Kidney tubule cell (primary cell): ENCODE data around the gene SLC48A1.

Experiments
- DNase-seq: peaks from one replicate; pipeline ENCODE4 v3.0.0-alpha.2; 2018; ENCODE audit warnings: low spot score

SLC48A1 gene

DNA sequence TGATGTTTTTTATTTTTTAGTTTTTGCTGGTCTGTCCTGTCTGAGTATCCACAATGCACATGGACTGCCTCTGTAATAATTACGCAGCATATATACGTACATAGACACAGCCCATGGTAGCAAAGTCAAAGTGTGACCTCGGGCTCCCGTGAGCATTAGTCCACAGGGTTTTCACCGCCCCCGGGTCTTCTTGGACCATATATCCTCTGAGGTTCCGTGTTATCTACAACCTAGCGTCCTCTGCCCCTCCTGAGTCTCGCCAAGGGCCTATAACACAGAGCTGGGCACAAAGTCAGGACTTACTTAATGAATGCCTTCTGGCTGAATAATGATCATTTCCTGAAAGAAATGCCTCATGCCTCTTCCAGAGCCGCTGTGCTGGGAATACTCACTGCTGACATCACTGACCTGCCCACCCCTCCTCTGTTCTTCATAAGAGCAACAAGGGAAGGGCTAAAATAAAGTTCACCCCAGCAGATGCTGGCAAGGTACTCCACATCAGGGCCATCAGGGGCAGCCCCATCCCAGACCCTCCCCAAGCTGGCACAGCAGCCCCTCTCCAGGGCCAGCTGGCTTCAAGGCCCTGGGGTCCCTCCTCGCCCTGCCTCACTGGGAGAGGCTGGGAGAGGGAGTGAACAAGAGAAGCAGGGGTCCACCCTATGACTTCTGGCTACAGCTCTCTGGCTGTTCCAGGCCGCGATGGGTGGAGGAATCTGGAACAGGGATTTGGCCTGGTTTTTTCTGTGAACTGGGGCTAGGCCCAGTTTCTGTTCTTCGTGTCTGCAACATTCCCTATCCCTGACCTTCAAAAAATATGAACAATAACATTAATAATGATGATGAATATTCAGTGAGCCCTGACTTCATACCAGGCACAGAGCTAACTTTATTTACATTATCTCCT, 38.8 kb downstream of the SLC48A1 start:
- DNase-seq = peak; percentile 77

GRCh38 chr12:47812797-47813510, 39.9 kb downstream of the SLC48A1 start:
- DNase-seq = peak; percentile 96

GRCh38 chr12:47813511-47814196, 40.6 kb downstream of the SLC48A1 start:
- no peak for DNase-seq

DNA sequence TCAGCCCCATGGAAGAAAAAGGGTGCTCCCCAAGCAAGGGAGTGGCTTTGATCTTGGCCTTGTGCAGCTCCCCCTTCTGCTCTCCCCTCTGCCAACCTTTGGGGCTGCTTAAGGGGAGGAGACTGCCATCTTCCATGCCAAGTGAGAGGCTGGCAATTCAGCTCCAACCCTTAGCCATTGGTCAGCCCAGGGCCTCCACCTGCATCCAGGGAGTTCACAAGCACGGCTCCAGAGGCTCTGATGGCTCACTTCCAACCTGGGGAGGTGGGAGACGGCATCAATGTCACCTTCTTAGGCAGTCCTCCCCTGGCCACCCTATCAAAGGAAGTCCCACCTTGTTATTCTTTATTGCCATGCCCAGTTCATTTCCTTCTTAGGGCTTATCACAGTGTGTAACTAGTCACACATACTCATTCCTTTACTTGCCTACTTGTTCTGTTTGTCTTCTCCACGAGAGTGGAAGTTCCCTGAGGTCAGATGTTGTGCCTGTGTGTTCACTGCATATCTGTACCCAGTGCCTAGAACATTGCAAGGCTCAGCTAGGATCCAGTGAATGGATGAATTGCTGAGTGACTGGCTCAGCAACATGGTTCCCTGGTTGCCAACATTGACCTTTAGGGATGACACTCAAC, 41.6 kb downstream of the SLC48A1 start:
- DNase-seq = no peak

GRCh38 chr12:47815447-47815846, 42.4 kb downstream of the SLC48A1 start:
- peak; percentile 35 for DNase-seq

DNA sequence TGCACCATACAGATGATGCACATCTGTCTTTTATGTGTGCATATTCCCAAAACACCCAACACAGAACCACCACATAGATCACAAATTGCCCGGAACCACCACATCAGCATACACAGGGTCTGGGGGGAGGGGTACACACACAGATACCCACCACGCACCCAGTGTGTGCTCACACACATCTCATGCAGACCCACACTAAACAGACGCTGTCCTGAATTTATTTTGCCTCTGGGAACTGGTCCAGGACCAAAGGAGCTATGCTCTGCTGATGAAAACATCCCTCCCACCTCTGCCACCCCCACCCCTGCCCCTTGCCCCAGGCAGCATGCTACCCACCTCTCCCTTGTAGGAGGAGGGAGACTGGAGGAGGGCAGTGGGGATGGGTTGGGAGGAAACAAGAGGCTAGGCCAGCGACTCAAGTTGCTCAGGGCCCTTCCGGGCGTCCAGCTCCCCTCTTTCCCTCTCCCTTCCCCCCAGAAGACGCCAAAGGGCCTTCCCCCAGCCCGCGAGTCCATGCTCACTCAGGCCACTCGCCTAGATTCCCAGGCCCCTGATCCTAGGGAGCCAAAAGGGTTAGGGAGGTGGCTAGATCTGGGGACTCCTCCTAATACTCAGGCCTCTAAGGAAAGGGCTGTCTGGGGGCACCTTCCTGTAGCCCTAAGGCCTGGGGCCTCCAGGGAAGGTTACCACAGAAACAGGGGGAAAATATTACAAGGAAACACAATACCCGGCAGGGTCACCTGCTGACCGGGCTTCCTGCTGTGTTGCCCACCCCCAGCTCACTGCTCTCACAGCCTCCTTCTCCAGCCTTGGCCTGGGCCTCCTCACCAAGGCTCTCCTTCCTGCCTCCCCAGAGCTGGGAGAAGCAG, 43.6 kb downstream of the SLC48A1 start:
- DNase-seq = peak; percentile 39

DNA sequence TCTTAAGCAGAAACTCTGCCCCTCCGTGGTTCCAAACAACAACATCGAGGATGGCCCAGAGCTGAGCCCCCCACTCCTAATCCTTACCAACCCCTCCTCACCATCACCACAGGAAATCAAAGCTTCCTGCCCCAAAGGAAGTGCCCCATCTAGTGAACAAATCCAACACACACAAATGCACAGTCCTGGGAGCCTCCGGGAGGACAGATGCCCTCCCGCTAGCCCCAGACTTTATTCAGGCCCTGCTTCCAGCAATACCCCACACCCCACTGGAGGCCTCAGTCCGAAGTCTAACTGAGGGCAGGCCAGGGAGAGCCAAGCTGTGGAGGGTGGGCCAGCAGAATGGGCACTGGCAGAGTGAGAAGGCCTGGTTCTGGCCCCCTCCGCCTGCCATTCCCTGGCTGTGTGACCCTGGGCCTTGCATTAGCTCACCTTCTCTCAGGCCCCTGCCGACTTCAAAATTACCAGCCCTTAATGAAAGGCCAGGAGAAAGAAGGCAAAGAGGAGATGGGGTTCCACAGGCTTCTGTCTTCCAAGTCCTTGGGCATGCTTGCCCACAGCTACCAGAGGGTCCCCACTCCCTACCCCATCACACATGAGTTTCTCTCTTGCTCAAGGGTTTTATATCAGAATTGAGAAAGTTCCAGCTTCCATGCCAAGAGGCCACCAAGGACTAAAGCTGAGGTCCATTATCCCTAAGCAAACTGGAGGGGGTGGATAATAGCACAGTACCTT, 44.4 kb downstream of the SLC48A1 start:
- DNase-seq = no peak

GRCh38 chr12:47818007-47818376, 45.0 kb downstream of the SLC48A1 start:
- DNase-seq = no peak

GRCh38 chr12:47818467-47819137, 45.6 kb downstream of the SLC48A1 start:
- peak; percentile 23 for DNase-seq

DNA sequence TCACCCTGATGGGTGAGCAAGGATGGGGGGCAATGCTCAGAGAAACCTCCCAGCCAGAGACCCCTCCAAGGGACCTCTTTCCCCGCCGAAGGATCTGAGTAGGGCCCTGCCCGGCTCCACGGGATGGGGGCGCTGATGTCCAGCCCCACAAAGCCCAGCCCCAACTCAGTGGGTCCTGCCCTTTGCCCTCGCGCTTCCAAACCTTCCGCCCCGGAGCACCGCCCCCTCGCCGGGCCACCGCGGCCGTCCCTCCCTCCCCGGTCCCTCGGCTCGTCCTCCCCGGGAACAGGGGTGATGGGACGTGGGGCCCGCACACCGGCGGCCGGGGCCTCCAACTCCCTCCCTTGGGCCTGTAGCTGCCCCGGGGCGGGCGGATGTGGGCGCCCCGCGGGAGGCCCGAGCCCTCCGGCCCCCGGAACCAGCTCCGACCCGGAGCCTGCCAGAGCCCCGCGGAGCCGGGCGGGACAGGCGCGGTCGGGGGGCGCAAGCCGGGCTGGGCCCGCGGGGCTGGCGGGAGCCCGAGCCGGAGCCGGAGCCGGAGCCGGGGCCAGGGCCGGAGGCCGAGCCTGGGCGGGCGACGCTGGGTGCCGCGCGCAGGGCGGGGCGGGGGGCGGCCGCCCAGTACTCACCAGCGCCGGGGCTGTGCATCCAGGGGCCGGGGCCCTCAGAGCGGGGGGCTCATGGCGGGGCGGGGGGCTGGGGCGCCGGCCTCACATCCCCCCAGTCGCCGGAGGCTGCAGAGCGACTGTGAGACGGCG, 46.3 kb downstream of the SLC48A1 start:
- peak; percentile 52 for DNase-seq

GRCh38 chr12:47819896-47820630, 47.0 kb downstream of the SLC48A1 start, which contains the start of gene HDAC7:
Gene HDAC7 (minus strand): TSS chr12:47819903. CDS start chr12:47819785, 118 bp downstream.
- peak; percentile 84 for DNase-seq

DNA sequence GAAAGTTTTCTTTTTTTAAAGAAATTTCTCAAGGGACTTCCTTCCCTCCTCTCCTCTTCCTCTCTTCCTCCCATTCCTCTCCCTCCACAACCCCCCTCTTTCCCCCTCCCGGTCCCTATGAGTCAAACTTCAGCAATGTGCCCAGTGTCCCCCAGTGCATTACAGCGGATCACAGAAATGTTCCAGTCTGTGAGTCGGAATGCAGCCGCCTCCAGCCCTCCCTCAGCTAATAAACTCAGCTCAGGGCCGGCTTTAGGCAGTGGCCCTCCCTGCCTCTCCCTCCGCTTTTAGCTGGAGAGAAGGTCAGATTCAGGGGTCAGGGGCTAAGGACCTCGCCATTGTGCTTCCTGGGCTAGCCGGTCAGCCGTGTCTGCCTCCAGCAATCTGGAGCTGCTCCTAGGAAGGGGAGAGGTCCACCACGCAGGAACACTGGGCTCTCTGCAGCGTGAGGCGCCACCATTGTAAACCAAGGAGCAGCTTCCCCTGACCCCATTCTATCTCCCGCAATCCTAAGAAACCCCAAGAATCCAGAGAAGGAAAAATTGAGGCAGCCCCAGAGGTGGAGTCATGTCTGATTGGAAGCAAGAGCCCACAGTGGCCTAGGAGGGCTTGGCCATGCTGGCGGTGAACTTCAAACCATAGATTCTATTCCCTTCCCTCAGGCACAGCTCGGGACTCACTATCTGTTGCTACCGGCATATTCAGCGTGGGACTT, 47.8 kb downstream of the SLC48A1 start:
- DNase-seq = peak; percentile 97

DNA sequence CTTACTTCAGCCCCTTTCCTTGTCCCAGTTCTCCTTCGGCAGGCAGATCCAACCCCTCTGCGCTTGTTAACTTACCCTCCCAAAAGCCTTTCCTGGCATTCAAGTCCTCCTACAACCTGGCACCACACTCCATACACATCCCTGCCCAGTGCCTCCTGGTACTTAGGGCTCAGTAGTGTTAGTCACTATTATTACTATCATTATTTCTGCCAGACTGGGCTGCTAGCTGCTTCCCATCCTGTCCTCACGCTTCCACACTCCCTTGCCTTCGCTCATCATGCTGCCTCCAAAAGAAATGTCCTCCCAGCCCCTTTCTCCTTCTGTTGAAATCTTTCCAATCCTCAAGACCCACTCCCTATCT, 48.3 kb downstream of the SLC48A1 start:
- peak; percentile 51 for DNase-seq

GRCh38 chr12:47822401-47822800, 49.4 kb downstream of the SLC48A1 start:
- DNase-seq = no peak

DNA sequence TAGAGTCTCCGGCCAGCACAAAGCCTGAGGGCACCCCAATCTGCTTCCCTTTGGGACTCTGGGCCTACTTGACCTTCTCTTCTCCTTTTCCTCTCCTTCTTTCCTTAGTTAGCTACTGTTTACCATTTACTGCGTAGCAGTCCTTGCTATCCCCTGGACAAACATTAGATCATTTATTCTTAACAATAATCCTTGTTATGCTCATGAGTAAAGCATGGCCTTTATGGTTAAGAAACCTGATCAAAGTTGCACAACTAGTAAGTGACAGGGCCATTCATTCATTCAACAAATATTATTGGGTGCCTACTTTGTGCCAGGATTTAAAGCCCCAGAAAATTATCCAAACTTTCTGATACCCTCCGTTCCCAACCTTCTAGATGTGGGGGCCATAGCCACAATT, 49.8 kb downstream of the SLC48A1 start:
- no peak for DNase-seq

GRCh38 chr12:47823422-47824086, 50.5 kb downstream of the SLC48A1 start:
- no peak for DNase-seq

GRCh38 chr12:47824198-47824597, 51.2 kb downstream of the SLC48A1 start:
- peak; percentile 45 for DNase-seq
